MM.1S (cell line): Measurements from ENCODE around the gene TBC1D8.

ENCODE experiments used
- DNase-seq: peaks from one replicate; pipeline ENCODE4 v3.0.0-alpha.2; 2015
- H2AFZ ChIP-seq: fragments of 300-600 bp; sonication (generic); 2 replicates; pipeline ENCODE4 v1.6.0; 2016; ENCODE audit warnings: antibody characterized with exemption, low read length
- H3F3A ChIP-seq: fragments of 300-600 bp; sonication (generic); 2 replicates; pipeline ENCODE4 v1.6.1; 2016; ENCODE audit warnings: mild to moderate bottlenecking, antibody characterized with exemption, low read length, moderate library complexity, mixed read lengths; ENCODE audit not compliant: insufficient read depth
- H3K27ac ChIP-seq: fragments of 300-600 bp; sonication (generic); 2 replicates; pipeline ENCODE4 v1.5.1; 2016; ENCODE audit warnings: mild to moderate bottlenecking, low read length
- H3K27me3 ChIP-seq: fragments of 300-600 bp; sonication (generic); replicated peaks from 2 replicates; pipeline ENCODE4 v1.6.0; 2016; ENCODE audit warnings: low read length; ENCODE audit not compliant: insufficient read depth
- H3K36me3 ChIP-seq: fragments of 300-600 bp; sonication (generic); replicated peaks from 2 replicates; pipeline ENCODE4 v1.6.1; 2016; ENCODE audit warnings: mild to moderate bottlenecking, low read length, mixed read lengths; ENCODE audit not compliant: insufficient read depth
- H3K4me1 ChIP-seq: fragments of 300-600 bp; sonication (generic); 2 replicates; pipeline ENCODE4 v1.6.1; 2016; ENCODE audit warnings: low read length, mixed read lengths
- H3K4me2 ChIP-seq: fragments of 300-600 bp; sonication (generic); 2 replicates; pipeline ENCODE4 v1.6.0; 2016; ENCODE audit warnings: low read depth, low read length
- H3K4me3 ChIP-seq: fragments of 300-600 bp; sonication (generic); 2 replicates; pipeline ENCODE4 v1.5.1; 2016; ENCODE audit warnings: low read length, mixed read lengths
- H3K79me2 ChIP-seq: fragments of 300-600 bp; sonication (generic); 2 replicates; pipeline ENCODE4 v1.6.1; 2016; ENCODE audit warnings: mixed run types, low read length, mixed read lengths
- H3K9ac ChIP-seq: fragments of 300-600 bp; sonication (generic); 2 replicates; pipeline ENCODE4 v1.6.1; 2016; ENCODE audit warnings: low read length, mixed read lengths
- H3K9me2 ChIP-seq: fragments of 300-600 bp; sonication (generic); replicated peaks from 2 replicates; pipeline ENCODE4 v1.6.1; 2016; ENCODE audit warnings: mild to moderate bottlenecking, low read length, mixed read lengths; ENCODE audit not compliant: insufficient read depth
- H3K9me3 ChIP-seq: fragments of 300-600 bp; sonication (generic); replicated peaks from 2 replicates; pipeline ENCODE4 v1.6.1; 2016; ENCODE audit warnings: mild to moderate bottlenecking, low read length, mixed read lengths; ENCODE audit not compliant: insufficient read depth
- H4K20me1 ChIP-seq: fragments of 300-600 bp; sonication (generic); 2 replicates; pipeline ENCODE4 v1.6.1; 2016; ENCODE audit warnings: mild to moderate bottlenecking, low read length, moderate library complexity, mixed read lengths; ENCODE audit not compliant: insufficient read depth
- EZH2 ChIP-seq: fragments of 300-600 bp; sonication (generic); optimal IDR thresholded peaks from 2 replicates; pipeline ENCODE3; 2017; ENCODE audit warnings: low read depth, mild to moderate bottlenecking, antibody characterized with exemption, low read length, mixed read lengths
- EZH2phosphoT487 ChIP-seq: fragments of 300-600 bp; sonication (generic); IDR thresholded peaks from 2 replicates; pipeline ENCODE4 v1.6.1; 2018; ENCODE audit warnings: antibody characterized with exemption, low read length
- TF ChIP-seq, protein P1 (sequence below): fragments of 300-600 bp; sonication (generic); IDR thresholded peaks from 2 replicates; pipeline ENCODE4 v1.5.1; 2016; ENCODE audit warnings: antibody characterized with exemption, low read length, mixed read lengths

TBC1D8 gene

DNA sequence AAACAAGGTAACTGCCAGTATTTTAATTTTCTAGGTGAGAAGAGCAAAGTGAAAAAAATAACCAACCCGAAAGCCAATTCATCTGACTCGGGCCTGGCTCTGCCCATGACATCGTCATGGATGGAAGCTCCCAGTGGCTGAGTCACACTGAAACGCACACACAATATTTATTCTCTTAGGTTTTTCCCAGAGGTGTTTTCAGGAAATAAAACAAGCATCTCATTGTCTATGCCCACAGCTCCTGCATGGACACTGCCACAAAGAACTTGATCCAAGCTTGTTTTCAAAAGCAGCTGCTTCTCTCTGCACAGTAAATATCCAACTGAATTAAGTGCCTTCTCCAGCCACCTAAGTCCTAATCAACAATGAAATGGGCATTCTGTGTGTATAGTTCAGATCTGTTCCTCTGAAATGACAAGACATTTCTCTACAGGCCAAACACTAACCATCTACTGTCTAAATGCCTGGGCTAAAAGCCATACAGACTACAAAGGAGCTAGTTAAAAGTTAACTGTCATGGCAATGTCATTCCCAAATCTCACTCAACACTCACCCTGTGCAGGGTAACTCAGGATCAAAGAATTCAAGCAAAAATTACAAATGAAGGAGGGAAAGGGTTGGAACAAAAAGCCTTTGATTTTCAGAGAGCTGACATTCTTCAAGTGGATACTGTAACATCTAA, 86.2 kb downstream of the TBC1D8 start:
- Histone ChIP-seq H3F3A (no peaks in the 10 kb centered on the region), H2AFZ (no peak overlapping the region), H3K27ac (no peak overlapping the region), H3K9me2 (no peaks in the 10 kb centered on the region), H3K36me3 (no peaks in the 10 kb centered on the region), H3K27me3 (no peaks in the 10 kb centered on the region), H3K4me1 (no peaks in the 10 kb centered on the region), H4K20me1 (no peaks in the 10 kb centered on the region), H3K4me3 (no peak overlapping the region), H3K9me3 (no peaks in the 10 kb centered on the region), H3K4me2 (no peak overlapping the region), H3K79me2 (no peaks in the 10 kb centered on the region), H3K9ac (no peak overlapping the region)
- no peak for DNase-seq
- TF ChIP-seq, protein P1, sequence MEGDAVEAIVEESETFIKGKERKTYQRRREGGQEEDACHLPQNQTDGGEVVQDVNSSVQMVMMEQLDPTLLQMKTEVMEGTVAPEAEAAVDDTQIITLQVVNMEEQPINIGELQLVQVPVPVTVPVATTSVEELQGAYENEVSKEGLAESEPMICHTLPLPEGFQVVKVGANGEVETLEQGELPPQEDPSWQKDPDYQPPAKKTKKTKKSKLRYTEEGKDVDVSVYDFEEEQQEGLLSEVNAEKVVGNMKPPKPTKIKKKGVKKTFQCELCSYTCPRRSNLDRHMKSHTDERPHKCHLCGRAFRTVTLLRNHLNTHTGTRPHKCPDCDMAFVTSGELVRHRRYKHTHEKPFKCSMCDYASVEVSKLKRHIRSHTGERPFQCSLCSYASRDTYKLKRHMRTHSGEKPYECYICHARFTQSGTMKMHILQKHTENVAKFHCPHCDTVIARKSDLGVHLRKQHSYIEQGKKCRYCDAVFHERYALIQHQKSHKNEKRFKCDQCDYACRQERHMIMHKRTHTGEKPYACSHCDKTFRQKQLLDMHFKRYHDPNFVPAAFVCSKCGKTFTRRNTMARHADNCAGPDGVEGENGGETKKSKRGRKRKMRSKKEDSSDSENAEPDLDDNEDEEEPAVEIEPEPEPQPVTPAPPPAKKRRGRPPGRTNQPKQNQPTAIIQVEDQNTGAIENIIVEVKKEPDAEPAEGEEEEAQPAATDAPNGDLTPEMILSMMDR: no peak
- no peak for TF ChIP-seq EZH2
- TF ChIP-seq EZH2phosphoT487: no peak

DNA sequence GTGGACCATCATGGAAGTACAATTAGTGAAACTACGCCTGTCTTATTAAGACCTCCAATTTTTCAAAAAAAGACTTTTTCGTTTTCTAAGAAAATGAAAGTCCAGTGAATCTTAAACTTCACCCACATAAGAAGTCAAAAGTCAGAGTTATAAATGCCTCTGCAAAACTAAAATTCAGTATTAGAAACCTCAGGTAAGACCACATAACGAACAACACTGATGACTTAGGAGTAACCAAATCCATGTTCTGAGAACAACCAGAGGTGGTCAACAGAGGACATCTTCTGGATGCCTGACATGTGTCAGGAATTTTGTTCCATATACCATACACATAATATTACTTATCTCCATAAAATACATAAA, 86.7 kb downstream of the TBC1D8 start:
- Histone ChIP-seq H3F3A (no peaks in the 10 kb centered on the region), H3K9ac (no peak overlapping the region), H3K9me2 (no peaks in the 10 kb centered on the region), H3K36me3 (no peaks in the 10 kb centered on the region), H2AFZ (no peak overlapping the region), H3K27me3 (no peaks in the 10 kb centered on the region), H3K4me3 (no peak overlapping the region), H3K4me2 (no peak overlapping the region), H3K4me1 (no peaks in the 10 kb centered on the region), H3K27ac (no peak overlapping the region), H3K79me2 (no peaks in the 10 kb centered on the region), H4K20me1 (no peaks in the 10 kb centered on the region), H3K9me3 (no peaks in the 10 kb centered on the region)
- TF ChIP-seq EZH2phosphoT487 (no peak), EZH2 (no peak)
- no peak for DNase-seq

DNA sequence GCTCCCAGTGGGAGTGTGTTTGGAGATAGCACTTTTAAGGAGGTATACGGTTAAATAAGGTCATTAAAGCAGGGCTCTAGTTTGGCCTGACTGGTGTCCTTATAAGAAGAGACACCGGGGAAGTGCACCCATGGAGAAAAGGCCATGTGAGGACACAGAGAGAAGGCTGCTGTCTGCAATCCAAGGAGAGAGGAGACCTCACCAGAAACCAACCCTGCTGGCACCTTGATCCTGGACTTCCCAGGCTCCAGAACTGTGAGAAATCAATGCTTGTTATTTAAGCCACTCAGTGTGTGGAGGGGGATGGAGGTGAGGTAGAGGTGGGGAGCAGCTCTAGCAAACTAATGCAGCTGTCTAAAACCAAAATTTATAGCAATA, 87.1 kb downstream of the TBC1D8 start:
- H3F3A ChIP-seq: no peaks in the 10 kb centered on the region
- H3K9me3 ChIP-seq: no peaks in the 10 kb centered on the region
- H3K27me3 ChIP-seq: no peaks in the 10 kb centered on the region
- no peaks in the 10 kb centered on the region for H3K36me3 ChIP-seq
- H3K4me2 ChIP-seq: no peak overlapping the region
- H3K27ac ChIP-seq: no peak overlapping the region
- no peaks in the 10 kb centered on the region for H3K4me1 ChIP-seq
- no peak overlapping the region for H3K9ac ChIP-seq
- no peak overlapping the region for H2AFZ ChIP-seq
- no peaks in the 10 kb centered on the region for H3K9me2 ChIP-seq
- H3K79me2 ChIP-seq: no peaks in the 10 kb centered on the region
- no peak for DNase-seq
- TF ChIP-seq, protein P1: no peak
- TF ChIP-seq EZH2phosphoT487: no peak
- no peak for TF ChIP-seq EZH2
- H4K20me1 ChIP-seq: no peaks in the 10 kb centered on the region
- no peak overlapping the region for H3K4me3 ChIP-seq

DNA sequence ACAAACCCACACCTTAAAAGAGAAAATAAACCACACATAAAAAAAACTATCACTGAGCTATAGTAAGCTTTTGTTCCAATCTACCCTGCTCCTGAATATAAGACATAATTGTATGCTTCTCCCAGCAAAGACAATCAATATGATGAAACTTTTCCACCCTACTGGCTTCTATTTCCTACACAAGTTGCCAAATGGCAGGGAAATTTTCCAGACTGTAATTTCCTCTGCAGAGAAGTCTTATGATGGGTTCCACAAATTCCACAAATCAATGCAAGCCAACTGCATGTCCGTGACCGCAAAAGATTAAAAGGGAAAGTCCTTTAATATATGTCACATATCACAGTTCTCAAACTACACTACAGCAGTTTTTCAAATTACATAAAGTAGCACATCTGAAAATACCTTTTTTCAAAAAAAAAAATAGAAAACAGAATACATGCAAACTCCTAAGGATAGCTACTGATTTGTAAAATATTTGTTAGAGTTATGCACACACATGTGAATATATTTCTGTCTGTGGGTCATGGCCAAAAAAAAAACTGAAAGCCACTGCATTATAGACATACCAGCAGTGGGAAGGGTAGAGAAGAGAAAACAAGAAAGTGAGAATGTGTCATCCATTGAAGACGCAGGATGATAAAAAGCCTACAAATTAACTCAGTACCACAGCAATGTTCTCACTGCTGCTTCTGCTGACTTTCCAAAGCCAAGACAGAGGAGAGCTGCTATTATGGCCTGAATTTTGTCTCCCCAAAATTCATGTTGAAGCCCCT, 87.6 kb downstream of the TBC1D8 start:
- H3K9ac ChIP-seq: no peak overlapping the region
- no peak overlapping the region for H2AFZ ChIP-seq
- no peaks in the 10 kb centered on the region for H3K9me3 ChIP-seq
- H3K4me3 ChIP-seq: no peak overlapping the region
- H3F3A ChIP-seq: no peaks in the 10 kb centered on the region
- no peaks in the 10 kb centered on the region for H4K20me1 ChIP-seq
- H3K4me1 ChIP-seq: no peaks in the 10 kb centered on the region
- H3K79me2 ChIP-seq: no peaks in the 10 kb centered on the region
- no peak overlapping the region for H3K27ac ChIP-seq
- TF ChIP-seq EZH2phosphoT487: no peak
- TF ChIP-seq EZH2: no peak
- TF ChIP-seq, protein P1: no peak
- no peaks in the 10 kb centered on the region for H3K9me2 ChIP-seq
- no peak overlapping the region for H3K4me2 ChIP-seq
- no peaks in the 10 kb centered on the region for H3K36me3 ChIP-seq
- no peaks in the 10 kb centered on the region for H3K27me3 ChIP-seq
- no peak for DNase-seq
